Measurements from ENCODE around the gene ATG14.
"Not testable (repeated sequence)": the region's sequence is repeated elsewhere in the genome, so short reads cannot be mapped to it uniquely, and the experiment has no call there.

ATG14 gene

GRCh38 chr14:55411426-55412389 lies at the start of gene ATG14:
Gene ATG14 (minus strand): TSS chr14:55411830. CDS start chr14:55411822, 8 bp downstream.
- DNase-seq: peak; percentile 77

GRCh38 chr14:55458800-55459515 lies 47.3 kb upstream of the ATG14 start:
- DNase-seq: no peak

GRCh38 chr14:55457496-55457895 lies 45.9 kb upstream of the ATG14 start:
- no peak for DNase-seq

- not testable (repeated sequence) for DNase-seq
Observed at GRCh38 chr14:55456411-55456810, 44.8 kb upstream of the ATG14 start.

- DNase-seq: no peak
Observed at GRCh38 chr14:55454264-55455002, 42.8 kb upstream of the ATG14 start.

- DNase-seq: no peak
Observed at GRCh38 chr14:55451950-55452349, 40.3 kb upstream of the ATG14 start.

- DNase-seq: no peak
Observed at GRCh38 chr14:55451398-55451797, 39.8 kb upstream of the ATG14 start.

GRCh38 chr14:55450987-55451386 lies 39.4 kb upstream of the ATG14 start:
- no peak for DNase-seq

GRCh38 chr14:55450539-55450938 lies 38.9 kb upstream of the ATG14 start:
- DNase-seq: no peak

- no peak for DNase-seq
Observed at GRCh38 chr14:55450124-55450523, 38.5 kb upstream of the ATG14 start.

- DNase-seq: no peak
Observed at GRCh38 chr14:55449116-55449515, 37.5 kb upstream of the ATG14 start.

GRCh38 chr14:55448141-55448614 lies 36.5 kb upstream of the ATG14 start:
- peak; percentile 52 for DNase-seq

GRCh38 chr14:55446833-55447232 lies 35.2 kb upstream of the ATG14 start:
- no peak for DNase-seq

GRCh38 chr14:55446127-55446736 lies 34.6 kb upstream of the ATG14 start:
- peak; percentile 47 for DNase-seq

GRCh38 chr14:55441286-55441685 lies 29.7 kb upstream of the ATG14 start:
- DNase-seq: no peak

GRCh38 chr14:55440385-55440784 lies 28.8 kb upstream of the ATG14 start, which contains the start of gene TBPL2:
Gene TBPL2 (minus strand): TSS chr14:55440616. CDS start chr14:55440449, 167 bp downstream.
- no peak for DNase-seq

GRCh38 chr14:55438066-55438683 lies 26.5 kb upstream of the ATG14 start:
- no peak for DNase-seq

GRCh38 chr14:55436931-55437330 lies 25.3 kb upstream of the ATG14 start:
- DNase-seq: no peak

GRCh38 chr14:55436519-55436918 lies 24.9 kb upstream of the ATG14 start:
- DNase-seq: no peak

GRCh38 chr14:55434805-55435174 lies 23.2 kb upstream of the ATG14 start:
- no peak for DNase-seq

- DNase-seq: no peak
Observed at GRCh38 chr14:55433880-55434804, 22.5 kb upstream of the ATG14 start.
